Activated CD8-positive, alpha-beta T cell treated with anti-CD3 and anti-CD28 coated beads for 36 hours (primary cell): ENCODE measurements around the gene GLYAT. TPM values are rescaled to one million over a fixed set of nuclear protein-coding genes. Genes with fewer than 3 reads are reported as not detected.

ENCODE experiments used
- ATAC-seq: fragments of 200-7000 bp; cut with Tn5 transposase; one replicate; pipeline ENCODE4 v1.10.0; 2021; ENCODE audit warnings: mild to moderate bottlenecking, moderate library complexity
- CTCF ChIA-PET: fragments of 350-600 bp; sonication (Branson Sonifier 250); formaldehyde crosslinking; loops from one replicate; lab custom pipeline; 2021; ENCODE audit warnings: antibody characterized with exemption; lab: Charles Lee
- POLR2A ChIA-PET: fragments of 350-600 bp; sonication (Branson Sonifier 250); formaldehyde crosslinking; loops from one replicate; lab custom pipeline; 2021; ENCODE audit warnings: antibody characterized with exemption; lab: Charles Lee
- DNase-seq: peaks from one replicate; pipeline ENCODE4 v3.0.0-alpha.2; 2020
- H3K27ac Mint-ChIP-seq: one replicate; pipeline ENCODE4 v1.8.0; 2021; ENCODE audit warnings: mild to moderate bottlenecking, mixed read lengths
- H3K27me3 Mint-ChIP-seq: one replicate; pipeline ENCODE4 v1.8.0; 2021; ENCODE audit warnings: mixed read lengths
- H3K36me3 Mint-ChIP-seq: one replicate; pipeline ENCODE4 v1.8.0; 2021; ENCODE audit warnings: low read depth, mixed read lengths
- H3K4me1 Mint-ChIP-seq: one replicate; pipeline ENCODE4 v1.8.0; 2021; ENCODE audit warnings: low read depth, mixed read lengths
- H3K4me3 Mint-ChIP-seq: one replicate; pipeline ENCODE4 v1.8.0; 2021; ENCODE audit warnings: mild to moderate bottlenecking, moderate library complexity, mixed read lengths
- H3K9me3 Mint-ChIP-seq: one replicate; pipeline ENCODE4 v1.8.0; 2021; ENCODE audit warnings: mixed read lengths
- intact Hi-C: fragments of 100-400 bp; cut with micrococcal nuclease; formaldehyde crosslinking; loops from one replicate; pipeline ENCODE4 v1.10.0; 2022
- total RNA-seq, 2 experiments: library from RNA; stranded (reverse); gene quantifications; one replicate each; pipeline ENCODE4 v1.2.3, GENCODE V29; 2021
- TF ChIP-seq, protein P1 (sequence below): fragments of 200-600 bp; IDR thresholded peaks from one replicate; pipeline ENCODE4 v1.8.0; 2022; ENCODE audit warnings: antibody characterized with exemption, mild to moderate bottlenecking

Gene GLYAT
- total RNA-seq, 2 experiments from 2014 or later = not detected

DNA sequence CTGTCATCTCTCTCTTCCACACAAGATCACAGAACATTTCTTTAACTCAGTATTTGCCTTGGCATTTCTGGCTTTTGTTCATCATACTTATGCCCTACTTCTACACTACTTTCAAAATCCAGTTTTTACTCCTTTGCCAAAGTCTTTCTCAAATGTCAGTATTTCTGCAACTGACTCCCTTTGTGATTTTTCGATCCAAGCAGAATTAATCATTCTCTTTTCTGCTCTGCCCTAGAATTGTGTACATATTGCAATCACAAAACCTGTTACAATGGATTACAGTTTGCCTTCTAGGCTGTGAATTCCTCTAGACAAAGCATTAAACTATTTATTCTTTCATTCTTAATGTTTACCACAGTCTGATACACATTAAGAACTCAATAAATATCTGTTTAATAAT, 33.3 kb upstream of the GLYAT start:
- Mint-ChIP-seq H3K36me3 (no peaks in the 10 kb centered on the region), H3K4me3 (no peak overlapping the region), H3K4me1 (no peaks in the 10 kb centered on the region), H3K27me3 (peaks cover 4% of the 10 kb centered on the region), H3K9me3 (no peaks in the 10 kb centered on the region), H3K27ac (no peak overlapping the region)
- no peak for DNase-seq
- ChIA-PET CTCF (no interaction called here), POLR2A (no interaction called here)
- intact Hi-C loops = no loop called here
- TF ChIP-seq, protein P1, sequence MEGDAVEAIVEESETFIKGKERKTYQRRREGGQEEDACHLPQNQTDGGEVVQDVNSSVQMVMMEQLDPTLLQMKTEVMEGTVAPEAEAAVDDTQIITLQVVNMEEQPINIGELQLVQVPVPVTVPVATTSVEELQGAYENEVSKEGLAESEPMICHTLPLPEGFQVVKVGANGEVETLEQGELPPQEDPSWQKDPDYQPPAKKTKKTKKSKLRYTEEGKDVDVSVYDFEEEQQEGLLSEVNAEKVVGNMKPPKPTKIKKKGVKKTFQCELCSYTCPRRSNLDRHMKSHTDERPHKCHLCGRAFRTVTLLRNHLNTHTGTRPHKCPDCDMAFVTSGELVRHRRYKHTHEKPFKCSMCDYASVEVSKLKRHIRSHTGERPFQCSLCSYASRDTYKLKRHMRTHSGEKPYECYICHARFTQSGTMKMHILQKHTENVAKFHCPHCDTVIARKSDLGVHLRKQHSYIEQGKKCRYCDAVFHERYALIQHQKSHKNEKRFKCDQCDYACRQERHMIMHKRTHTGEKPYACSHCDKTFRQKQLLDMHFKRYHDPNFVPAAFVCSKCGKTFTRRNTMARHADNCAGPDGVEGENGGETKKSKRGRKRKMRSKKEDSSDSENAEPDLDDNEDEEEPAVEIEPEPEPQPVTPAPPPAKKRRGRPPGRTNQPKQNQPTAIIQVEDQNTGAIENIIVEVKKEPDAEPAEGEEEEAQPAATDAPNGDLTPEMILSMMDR = no peak
- no peak for ATAC-seq

DNA sequence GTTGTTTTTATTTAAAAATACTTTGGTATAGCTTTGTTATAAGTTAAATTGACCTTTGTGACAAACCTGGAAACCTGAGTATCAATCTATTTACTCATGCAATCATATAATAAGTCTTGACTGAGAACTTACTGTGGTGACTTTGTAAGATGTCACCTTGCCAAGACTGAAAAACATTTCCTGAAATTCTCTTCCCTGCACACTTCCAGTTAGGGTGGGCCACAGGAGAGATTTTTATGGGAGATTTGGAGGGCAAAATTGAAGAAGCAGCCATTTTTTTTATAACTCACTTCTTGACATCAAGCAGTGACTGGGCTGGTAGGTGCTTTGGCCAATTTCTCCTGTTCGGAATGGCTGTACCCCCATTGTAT, 31.4 kb upstream of the GLYAT start:
- DNase-seq (no peak), ATAC-seq (no peak)
- Mint-ChIP-seq H3K9me3 (no peaks in the 10 kb centered on the region), H3K4me3 (no peak overlapping the region), H3K27me3 (peaks cover 4% of the 10 kb centered on the region), H3K36me3 (no peaks in the 10 kb centered on the region), H3K27ac (no peak overlapping the region), H3K4me1 (no peaks in the 10 kb centered on the region)
- ChIA-PET POLR2A (no interaction called here), CTCF (interaction anchor here (1.2 kb wide), 1 partner anchor 26 kb away, joined by 3 read pairs; no protein-coding TSS in a partner anchor)
- intact Hi-C loops = no loop called here
- TF ChIP-seq, protein P1 = no peak

GRCh38 chr11:58762284-58763119, 30.8 kb upstream of the GLYAT start:
- no peaks in the 10 kb centered on the region for H3K36me3 Mint-ChIP-seq
- POLR2A ChIA-PET = no interaction called here
- H3K4me3 Mint-ChIP-seq = no peak overlapping the region
- CTCF ChIA-PET = interaction anchor here (1.2 kb wide), 1 partner anchor 27 kb away, joined by 3 read pairs; no protein-coding TSS in a partner anchor
- peaks cover 4% of the 10 kb centered on the region for H3K27me3 Mint-ChIP-seq
- no peak overlapping the region for H3K27ac Mint-ChIP-seq
- ATAC-seq = no peak
- no peak for DNase-seq
- intact Hi-C loops = no loop called here
- no peaks in the 10 kb centered on the region for H3K9me3 Mint-ChIP-seq
- TF ChIP-seq, protein P1 = no peak
- H3K4me1 Mint-ChIP-seq = no peaks in the 10 kb centered on the region

DNA sequence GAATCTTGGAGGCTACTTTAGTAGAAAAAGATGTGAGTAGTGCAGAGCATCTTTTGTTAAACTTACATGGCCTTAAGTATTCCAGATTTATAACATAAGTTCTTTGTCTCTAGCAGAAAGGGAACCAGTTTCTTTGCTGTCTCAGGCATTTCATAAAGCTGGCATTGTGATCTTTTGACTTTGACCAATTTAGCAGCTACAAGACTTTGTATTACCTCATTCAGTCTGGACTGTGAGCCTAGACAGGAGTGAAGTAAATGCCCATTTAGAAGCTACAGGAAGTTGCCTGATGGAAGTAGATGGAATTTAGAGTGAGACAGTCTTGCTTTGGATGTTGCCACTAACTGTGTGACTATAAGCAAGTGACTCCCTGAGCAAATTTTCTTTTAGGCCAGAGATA, 25.7 kb upstream of the GLYAT start:
- no peaks in the 10 kb centered on the region for H3K36me3 Mint-ChIP-seq
- DNase-seq = no peak
- no peaks in the 10 kb centered on the region for H3K4me1 Mint-ChIP-seq
- ATAC-seq = no peak
- H3K27ac Mint-ChIP-seq = no peak overlapping the region
- TF ChIP-seq, protein P1 = no peak
- H3K9me3 Mint-ChIP-seq = no peaks in the 10 kb centered on the region
- CTCF ChIA-PET = interaction anchor here (0.6 to 0.9 kb wide), 3 partner anchors 31 to 383 kb away, joined by 3 read pairs; no protein-coding TSS in a partner anchor
- POLR2A ChIA-PET = no interaction called here
- H3K27me3 Mint-ChIP-seq = no peaks in the 10 kb centered on the region
- intact Hi-C loops = no loop called here
- no peak overlapping the region for H3K4me3 Mint-ChIP-seq

- Mint-ChIP-seq H3K27ac (no peak overlapping the region), H3K36me3 (peaks cover 2% of the 10 kb centered on the region), H3K27me3 (peaks cover 5% of the 10 kb centered on the region), H3K9me3 (peaks cover 13% of the 10 kb centered on the region), H3K4me1 (peaks cover 5% of the 10 kb centered on the region), H3K4me3 (no peak overlapping the region)
- intact Hi-C loops = no loop called here
- ChIA-PET POLR2A (no interaction called here), CTCF (no interaction called here)
- DNase-seq (no peak), ATAC-seq (no peak)
- TF ChIP-seq, protein P1 = no peak
These were observed 14.1 kb upstream of the GLYAT start for GRCh38 chr11:58745705-58746364.
